Measurements from ENCODE around the gene TBC1D14. TPM values are rescaled to one million over a fixed set of nuclear protein-coding genes. Genes with fewer than 3 reads are reported as not detected.

TBC1D14 gene
- total and polyA plus RNA-seq, 2 of the 8 experiments (the other 6 are each of a cell fraction or from before 2014, with no cell fraction given), result 45.6 to 48.2 TPM

- H3K4me2 ChIP-seq (ENCODE audit: insufficient read depth in 1 of 2, low read depth in 2 of 2, low read length in 2 of 2), result no peak overlapping the region
- no peak overlapping the region for H3K14ac ChIP-seq (ENCODE audit: insufficient read length)
- no peak overlapping the region for H2BK20ac ChIP-seq (ENCODE audit: low read length)
- H3K4me3 ChIP-seq (ENCODE audit: extremely low read depth in 1 of 4, insufficient read depth in 2 of 4, low read depth in 3 of 4, low read length in 4 of 4), result no peak overlapping the region
- DNase-seq (ENCODE audit: low read depth in 1 of 2, low spot score in 2 of 2) (no peak), FAIRE-seq (no peak)
- H3K4me1 ChIP-seq (replicated peaks in 1 of 4; ENCODE audit: control insufficient read depth in 3 of 4, insufficient read depth in 4 of 4, low read length in 3 of 4), result no peaks in the 10 kb centered on the region; a peak in 1 of 7 replicates
- no peak overlapping the region for H4K91ac ChIP-seq (replicated peaks; ENCODE audit: insufficient read length, low read length)
- H2BK15ac ChIP-seq (ENCODE audit: low read length), result peak overlapping the region; percentile 72; the same call in 1 of the 2 replicates
- H3K9me3 ChIP-seq (ENCODE audit: insufficient read depth in 2 of 2, low read depth in 1 of 2, low read length in 1 of 2), result no peaks in the 10 kb centered on the region
- no peaks in the 10 kb centered on the region for H3K79me1 ChIP-seq (ENCODE audit: low read depth, low read length)
- no peak overlapping the region for H2BK120ac ChIP-seq (replicated peaks; ENCODE audit: low read depth, low read length)
- H2AFZ ChIP-seq (ENCODE audit: low read length), result no peak overlapping the region
- ChIA-PET CTCF (ENCODE audit: partially characterized antibody) (interaction anchor here (0.7 to 3.7 kb wide), 14 partner anchors 8 to 191 kb away, joined by 3 to 12 read pairs (median 4); partner anchors contain the start of gene TBC1D14), POLR2A (ENCODE audit: partially characterized antibody) (interaction anchor here (0.7 to 1.9 kb wide), 4 partner anchors 10 to 19 kb away, joined by 3 to 7 read pairs (median 4); partner anchors contain the start of gene TBC1D14)
- no peaks in the 10 kb centered on the region for H3K23me2 ChIP-seq (ENCODE audit: low read depth, low read length)
- H3K79me2 ChIP-seq (ENCODE audit: control insufficient read depth in 1 of 2, insufficient read depth in 2 of 2, low read length in 2 of 2), result no peaks in the 10 kb centered on the region
- H4K5ac ChIP-seq (ENCODE audit: insufficient read length, low read depth, low read length), result no peak overlapping the region
- no peak overlapping the region for H4K8ac ChIP-seq (ENCODE audit: extremely low read depth, insufficient read depth, low read length)
- 0 out of 2 replicates have a peak overlapping the region, but pooled peaks have one; percentile 16 for H2BK5ac ChIP-seq (ENCODE audit: low read depth, low read length)
- WGBS, 2 experiments (ENCODE audit: extremely low coverage in 1 of 2, insufficient coverage in 1 of 2, insufficient read length in 1 of 2, insufficient replicate concordance in 2 of 2, low coverage in 1 of 2, low lambda C conversion rate in 2 of 2, missing lambda C conversion rate in 1 of 2), result 79% methylated on average over 20 of the region's 20 CpGs; no CpG with 5 or more reads in 1 of the 2 experiments
- H3K4ac ChIP-seq (replicated peaks; ENCODE audit: insufficient read length, low read depth, low read length), result no peak overlapping the region
- H3K18ac ChIP-seq (ENCODE audit: extremely low read depth, low read length), result no peak overlapping the region
- H3K56ac ChIP-seq (replicated peaks; ENCODE audit: insufficient read length, low read depth, low read length), result no peak overlapping the region
- no peaks in the 10 kb centered on the region for H4K20me1 ChIP-seq (replicated peaks in 1 of 2; ENCODE audit: control insufficient read depth in 1 of 2, insufficient read depth in 2 of 2, low read length in 2 of 2)
- H2AK5ac ChIP-seq (ENCODE audit: low read depth, low read length), result no peak overlapping the region
- no peaks in the 10 kb centered on the region for H3K36me3 ChIP-seq (ENCODE audit: control insufficient read depth in 2 of 4, insufficient read depth in 4 of 4, low read length in 3 of 4)
- TF ChIP-seq SIN3A (conservative IDR thresholded peaks at IDR 0.05 in 1 of 2, IDR thresholded peaks at IDR 0.05 in 1 of 2; ENCODE audit: low read depth in 1 of 2, low read length in 2 of 2), result no peak
- peak; percentile 54 to 63; a peak in 3 of 4 replicates for TF ChIP-seq RAD21 (IDR thresholded peaks at IDR 0.05 in 1 of 2, conservative IDR thresholded peaks at IDR 0.05 in 1 of 2; ENCODE audit: low read depth in 2 of 2, low read length in 2 of 2)
- peak; percentile 26 to 60 (median 48); a peak in 3 of 4 replicates for TF ChIP-seq CTCF (IDR thresholded peaks at IDR 0.05; ENCODE audit: control extremely low read depth in 1 of 3, insufficient read depth in 1 of 3, low read depth in 1 of 3, low read length in 3 of 3)
- H3K9ac ChIP-seq (replicated peaks in 1 of 4; ENCODE audit: extremely low read depth in 1 of 4, low read depth in 3 of 4, low read length in 3 of 4), result no peak overlapping the region
- H3K27me3 ChIP-seq (replicated peaks in 1 of 4; ENCODE audit: control insufficient read depth in 3 of 4, extremely low read depth in 1 of 4, insufficient read depth in 3 of 4, low read length in 3 of 4), result no peaks in the 10 kb centered on the region
- peak overlapping the region; percentile 28; the same call in 1 of the 2 replicates for H2BK12ac ChIP-seq (ENCODE audit: low read depth, low read length)
- no peak overlapping the region for H3K23ac ChIP-seq (ENCODE audit: insufficient read length)
- no peak overlapping the region for H3K27ac ChIP-seq (ENCODE audit: low read depth, low read length)
Measured at GRCh38 chr4:6892190-6892908, 17.3 kb upstream of the TBC1D14 start.
